Neutrophil (primary cell): Measurements from ENCODE around the gene VGLL4.
A peak's percentile ranks its signal among the peaks of the same experiment; 100 is the strongest.

Source experiments
- H3K27ac ChIP-seq: fragments of 200-600 bp; sonication (generic); 2 replicates; pipeline ENCODE4 v1.5.1; 2016; ENCODE audit warnings: mild to moderate bottlenecking, moderate library complexity
- H3K27me3 ChIP-seq: fragments of 200-600 bp; sonication (generic); 2 replicates; pipeline ENCODE4 v1.6.0; 2016; ENCODE audit warnings: mild to moderate bottlenecking
- H3K36me3 ChIP-seq: fragments of 200-600 bp; sonication (generic); 2 replicates; pipeline ENCODE4 v1.5.1; 2017
- H3K4me1 ChIP-seq, 2 experiments: fragments of 200-600 bp in 1 of 2; sonication (generic) in 1 of 2; 1 replicate in 1 of 2; 2 replicates in 1 of 2; pipeline versions ENCODE4 v1.5.1 to v1.6.1; 2013 to 2016; ENCODE audit warnings: low read depth in 1 of 2, low read length in 1 of 2, mild to moderate bottlenecking in 1 of 2, moderate library complexity in 1 of 2; ENCODE audit not compliant: control insufficient read depth in 1 of 2, insufficient read depth in 1 of 2
- H3K4me3 ChIP-seq, 2 experiments: fragments of 200-600 bp in 1 of 2; sonication (generic) in 1 of 2; 1 replicate in 1 of 2; 2 replicates in 1 of 2; pipeline ENCODE4 v1.5.1; 2013 to 2016; ENCODE audit warnings: low read depth in 1 of 2, low read length in 1 of 2, mild to moderate bottlenecking in 1 of 2, moderate library complexity in 1 of 2
- H3K9me3 ChIP-seq: fragments of 200-600 bp; sonication (generic); 2 replicates; pipeline ENCODE4 v1.5.1; 2016
- CTCF ChIP-seq: fragments of 200-600 bp; sonication (generic); IDR thresholded peaks from 2 replicates; pipeline ENCODE4 v1.5.1; 2016; ENCODE audit warnings: antibody characterized with exemption

VGLL4 gene

DNA sequence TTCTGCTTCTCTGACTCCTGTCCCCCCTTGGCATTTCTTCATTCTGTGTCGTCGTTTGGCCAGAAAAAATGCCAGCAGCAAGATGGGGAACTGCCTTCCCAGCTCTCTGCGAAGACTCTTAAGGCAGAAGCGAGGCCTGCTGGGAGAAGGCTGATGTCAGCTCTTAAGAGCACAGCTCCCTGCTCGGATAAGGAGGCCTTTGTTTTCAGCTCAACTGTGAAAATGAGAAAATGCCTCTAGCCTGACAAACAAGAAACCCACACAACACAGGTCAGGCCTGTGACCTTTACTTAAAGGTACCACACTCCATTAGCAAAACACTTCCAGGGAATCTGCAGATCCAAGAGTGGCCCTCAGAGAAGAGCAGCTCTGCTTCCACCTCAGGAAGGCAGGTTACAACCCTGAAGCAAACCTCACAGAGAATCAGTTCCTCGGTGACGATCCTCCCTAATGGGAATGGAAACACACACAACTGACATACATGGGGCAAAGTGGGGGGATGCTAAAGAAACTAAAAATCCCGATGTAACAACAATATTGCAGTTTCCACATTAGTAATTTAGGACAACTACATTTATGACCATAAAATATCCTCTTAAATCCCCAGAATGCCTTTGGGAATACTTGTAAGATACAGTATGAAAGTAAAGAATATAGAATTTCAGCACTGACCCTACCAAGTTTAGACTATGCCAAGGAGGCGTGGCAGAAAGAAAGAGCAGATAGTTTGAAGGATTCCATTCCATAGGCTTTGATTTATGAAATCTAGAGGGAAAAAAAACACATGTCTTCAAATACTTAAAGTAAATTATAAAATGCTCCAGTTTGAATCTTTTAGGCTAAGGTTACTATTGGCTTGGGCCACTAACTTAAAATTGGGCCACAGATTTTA lies 52.1 kb downstream of the VGLL4 start:
- H3K27me3 ChIP-seq: no peaks in the 10 kb centered on the region
- no peaks in the 10 kb centered on the region for H3K9me3 ChIP-seq
- no peak for TF ChIP-seq CTCF
- no peaks in the 10 kb centered on the region for H3K36me3 ChIP-seq
- peak overlapping the region; percentile 32 for H3K27ac ChIP-seq
- H3K4me3 ChIP-seq: no peak overlapping the region
- peaks cover 4 to 12% of the 10 kb centered on the region in 2 experiments for H3K4me1 ChIP-seq

DNA sequence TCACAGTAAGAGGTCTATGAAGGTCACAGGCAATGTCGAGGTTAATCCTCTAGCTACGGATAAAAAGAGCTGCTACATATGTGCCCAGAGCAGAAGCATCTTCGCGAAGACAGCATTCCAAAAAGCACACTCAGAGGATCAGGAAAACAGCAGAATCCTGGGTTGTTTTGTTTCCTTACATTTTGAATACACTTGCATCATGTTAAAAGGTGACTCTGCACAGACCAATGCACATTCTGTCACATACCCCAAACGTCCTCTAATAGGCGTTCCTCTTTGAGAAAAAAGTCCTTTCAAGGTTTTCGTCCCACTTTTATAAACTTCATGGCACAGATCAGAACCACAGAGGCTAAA lies 52.7 kb downstream of the VGLL4 start:
- H3K36me3 ChIP-seq: no peaks in the 10 kb centered on the region
- no peak overlapping the region for H3K4me3 ChIP-seq
- TF ChIP-seq CTCF: no peak
- H3K9me3 ChIP-seq: no peaks in the 10 kb centered on the region
- peaks cover 4 to 12% of the 10 kb centered on the region in 2 experiments for H3K4me1 ChIP-seq
- peak overlapping the region; percentile 32 for H3K27ac ChIP-seq
- H3K27me3 ChIP-seq: no peaks in the 10 kb centered on the region

- Histone ChIP-seq H3K4me1 (peaks cover 4 to 12% of the 10 kb centered on the region in 2 experiments), H3K4me3 (no peak overlapping the region), H3K9me3 (no peaks in the 10 kb centered on the region), H3K27me3 (no peaks in the 10 kb centered on the region), H3K27ac (no peak overlapping the region), H3K36me3 (no peaks in the 10 kb centered on the region)
- TF ChIP-seq CTCF: no peak
Measured at GRCh38 chr3:11589706-11590105, 54.0 kb downstream of the VGLL4 start.

GRCh38 chr3:11588755-11589154 lies 55.0 kb downstream of the VGLL4 start:
- Histone ChIP-seq H3K27me3 (no peaks in the 10 kb centered on the region), H3K9me3 (no peaks in the 10 kb centered on the region), H3K36me3 (no peaks in the 10 kb centered on the region), H3K4me3 (no peak overlapping the region), H3K27ac (no peak overlapping the region), H3K4me1 (peaks cover 4 to 12% of the 10 kb centered on the region in 2 experiments)
- no peak for TF ChIP-seq CTCF

DNA sequence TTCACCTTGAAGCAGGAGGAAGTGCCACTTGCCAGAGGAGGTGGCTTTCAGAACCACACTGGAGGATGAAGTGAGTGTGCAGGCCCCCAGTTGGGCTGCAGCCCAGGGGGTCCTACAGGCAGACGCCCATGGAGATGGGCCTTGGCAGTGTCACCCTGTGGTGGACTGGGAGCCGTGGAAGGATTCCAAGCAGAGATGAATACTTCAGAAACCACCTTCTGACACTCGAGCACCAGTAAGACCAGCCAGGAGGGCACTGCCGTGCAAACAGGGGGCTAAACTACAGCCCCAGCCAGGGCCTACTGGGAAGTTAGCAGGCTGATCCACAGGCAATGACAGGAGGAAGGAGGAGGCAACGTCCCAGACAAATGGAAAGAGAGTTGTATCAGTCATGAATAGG lies 55.4 kb downstream of the VGLL4 start:
- H3K27me3 ChIP-seq: no peaks in the 10 kb centered on the region
- no peaks in the 10 kb centered on the region for H3K36me3 ChIP-seq
- no peak overlapping the region for H3K4me3 ChIP-seq
- H3K4me1 ChIP-seq: peaks cover 4 to 12% of the 10 kb centered on the region in 2 experiments
- no peak for TF ChIP-seq CTCF
- no peak overlapping the region for H3K27ac ChIP-seq
- H3K9me3 ChIP-seq: no peaks in the 10 kb centered on the region
